DND-41 (cell line): ENCODE data around the gene ATF6.

Experiments used
- ATAC-seq: fragments of 200-7000 bp; cut with Tn5 transposase; 3 replicates; pipeline ENCODE4 v1.9.1; 2021; ENCODE audit warnings: low read depth; ENCODE audit not compliant: insufficient read depth
- DNase-seq: peaks from one replicate; pipeline ENCODE4 v3.0.0-alpha.2; 2020
- H2AFZ ChIP-seq: 2 replicates; pipeline ENCODE4 v1.6.0; 2012; ENCODE audit warnings: low read depth, low read length
- H3K27ac ChIP-seq: 2 replicates; pipeline ENCODE4 v1.5.1; 2012; ENCODE audit warnings: low read length, inconsistent platforms
- H3K27me3 ChIP-seq: fragments of 200-600 bp; sonication (generic); 2 replicates; pipeline ENCODE4 v1.6.0; 2012; ENCODE audit warnings: low read length, mild to moderate bottlenecking, inconsistent platforms; ENCODE audit not compliant: insufficient read depth, poor library complexity
- H3K36me3 ChIP-seq: 2 replicates; pipeline ENCODE4 v1.5.1; 2012; ENCODE audit warnings: low read length, inconsistent platforms; ENCODE audit not compliant: insufficient read depth
- H3K4me1 ChIP-seq: 2 replicates; pipeline ENCODE4 v1.5.1; 2012; ENCODE audit warnings: mild to moderate bottlenecking, low read length; ENCODE audit not compliant: insufficient read depth
- H3K4me2 ChIP-seq: 2 replicates; pipeline ENCODE4 v1.6.0; 2012; ENCODE audit warnings: mild to moderate bottlenecking, moderate library complexity, low read length, inconsistent platforms; ENCODE audit not compliant: insufficient read depth
- H3K4me3 ChIP-seq, 2 experiments: fragments of 200-600 bp in 1 of 2; shearing (Covaris generic) in 1 of 2; 2 replicates each; pipeline ENCODE4 v1.5.1; 2012 to 2016; ENCODE audit warnings: inconsistent platforms in 2 of 2, low read length in 2 of 2, mild to moderate bottlenecking in 2 of 2, low read depth in 1 of 2, moderate library complexity in 1 of 2
- H3K79me2 ChIP-seq: 2 replicates; pipeline ENCODE4 v1.6.0; 2012; ENCODE audit warnings: low read length, inconsistent platforms; ENCODE audit not compliant: insufficient read depth
- H3K9ac ChIP-seq: 2 replicates; pipeline ENCODE4 v1.6.0; 2012; ENCODE audit warnings: low read depth, mild to moderate bottlenecking, inconsistent platforms, low read length, moderate library complexity
- H3K9me3 ChIP-seq: 2 replicates; pipeline ENCODE4 v1.5.1; 2012; ENCODE audit warnings: low read length, moderate library complexity, mild to moderate bottlenecking, inconsistent platforms; ENCODE audit not compliant: insufficient read depth, severe bottlenecking
- H4K20me1 ChIP-seq: 2 replicates; pipeline ENCODE4 v1.6.0; 2012; ENCODE audit warnings: low read length; ENCODE audit not compliant: insufficient read depth
- EZH2 ChIP-seq: IDR thresholded peaks from 3 replicates; pipeline ENCODE4 v1.6.1; 2012; ENCODE audit warnings: borderline replicate concordance, low read depth, mild to moderate bottlenecking, moderate library complexity, low read length, inconsistent platforms; ENCODE audit not compliant: severe bottlenecking
- TF ChIP-seq, protein P1 (sequence below): IDR thresholded peaks from 2 replicates; pipeline ENCODE4 v1.5.1; 2012; ENCODE audit warnings: borderline replicate concordance, low read length, moderate library complexity, mild to moderate bottlenecking; ENCODE audit not compliant: poor library complexity, severe bottlenecking; ENCODE audit errors: extremely low read depth

ATF6 gene

DNA sequence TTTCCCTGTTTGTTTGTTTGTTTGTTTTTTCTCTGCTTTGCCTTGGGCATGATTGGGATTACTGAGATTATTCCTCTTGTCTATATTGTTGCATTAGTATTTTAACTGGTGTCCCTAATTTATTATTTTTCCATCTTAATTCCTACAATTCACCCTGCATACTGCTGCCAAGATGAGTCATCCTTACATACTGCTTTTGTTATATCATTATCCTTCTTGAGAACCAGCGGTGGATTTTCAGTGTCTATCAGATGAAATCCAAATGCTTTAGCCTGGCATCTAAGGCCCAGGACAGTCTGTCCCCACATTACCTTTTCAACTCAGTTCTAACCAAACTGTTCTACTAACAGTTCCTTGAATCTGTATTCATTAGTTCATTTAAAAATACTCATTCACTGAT lies 155.9 kb downstream of the ATF6 start:
- peaks cover 11% of the 10 kb centered on the region; the same call in 1 of the 2 replicates for H3K36me3 ChIP-seq
- H3K9ac ChIP-seq, result no peak overlapping the region
- H3K4me2 ChIP-seq, result no peak overlapping the region
- no peak overlapping the region for H3K27ac ChIP-seq
- H3K4me3 ChIP-seq, result no peak overlapping the region
- no peaks in the 10 kb centered on the region for H3K9me3 ChIP-seq
- no peaks in the 10 kb centered on the region for H3K27me3 ChIP-seq
- no peak overlapping the region for H2AFZ ChIP-seq
- DNase-seq (no peak), ATAC-seq (no peak)
- H3K4me1 ChIP-seq, result peaks cover 16% of the 10 kb centered on the region
- TF ChIP-seq EZH2, result no peak
- TF ChIP-seq, protein P1, sequence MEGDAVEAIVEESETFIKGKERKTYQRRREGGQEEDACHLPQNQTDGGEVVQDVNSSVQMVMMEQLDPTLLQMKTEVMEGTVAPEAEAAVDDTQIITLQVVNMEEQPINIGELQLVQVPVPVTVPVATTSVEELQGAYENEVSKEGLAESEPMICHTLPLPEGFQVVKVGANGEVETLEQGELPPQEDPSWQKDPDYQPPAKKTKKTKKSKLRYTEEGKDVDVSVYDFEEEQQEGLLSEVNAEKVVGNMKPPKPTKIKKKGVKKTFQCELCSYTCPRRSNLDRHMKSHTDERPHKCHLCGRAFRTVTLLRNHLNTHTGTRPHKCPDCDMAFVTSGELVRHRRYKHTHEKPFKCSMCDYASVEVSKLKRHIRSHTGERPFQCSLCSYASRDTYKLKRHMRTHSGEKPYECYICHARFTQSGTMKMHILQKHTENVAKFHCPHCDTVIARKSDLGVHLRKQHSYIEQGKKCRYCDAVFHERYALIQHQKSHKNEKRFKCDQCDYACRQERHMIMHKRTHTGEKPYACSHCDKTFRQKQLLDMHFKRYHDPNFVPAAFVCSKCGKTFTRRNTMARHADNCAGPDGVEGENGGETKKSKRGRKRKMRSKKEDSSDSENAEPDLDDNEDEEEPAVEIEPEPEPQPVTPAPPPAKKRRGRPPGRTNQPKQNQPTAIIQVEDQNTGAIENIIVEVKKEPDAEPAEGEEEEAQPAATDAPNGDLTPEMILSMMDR, result no peak
- H4K20me1 ChIP-seq, result no peaks in the 10 kb centered on the region
- H3K79me2 ChIP-seq, result no peaks in the 10 kb centered on the region

DNA sequence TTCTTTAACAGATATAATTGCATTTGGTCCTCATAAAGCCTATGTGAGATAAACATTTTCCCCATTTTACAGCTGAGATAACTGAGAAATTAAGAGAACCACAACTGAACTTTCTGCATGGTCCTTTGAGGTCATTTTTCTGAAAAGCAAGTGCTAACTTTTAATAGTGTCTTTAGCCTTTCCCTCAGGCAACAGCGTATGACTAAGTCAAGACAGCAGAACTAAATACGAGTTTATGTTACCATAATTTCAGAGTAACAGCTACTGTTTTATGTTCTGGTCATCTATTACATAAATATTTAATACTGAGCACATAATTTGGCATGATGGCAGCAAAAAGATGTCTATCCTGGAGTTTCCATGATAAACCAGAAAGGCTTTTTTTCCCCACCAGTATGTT lies 161.9 kb downstream of the ATF6 start:
- TF ChIP-seq, protein P1, result no peak
- TF ChIP-seq EZH2, result no peak
- no peaks in the 10 kb centered on the region for H3K27me3 ChIP-seq
- no peaks in the 10 kb centered on the region for H3K9me3 ChIP-seq
- ATAC-seq (no peak), DNase-seq (no peak)
- no peak overlapping the region for H3K4me2 ChIP-seq
- peaks cover 6% of the 10 kb centered on the region for H3K4me1 ChIP-seq
- H3K36me3 ChIP-seq, result peaks cover 9% of the 10 kb centered on the region; the same call in 1 of the 2 replicates
- H4K20me1 ChIP-seq, result no peaks in the 10 kb centered on the region
- H2AFZ ChIP-seq, result no peak overlapping the region
- H3K27ac ChIP-seq, result no peak overlapping the region
- no peak overlapping the region for H3K9ac ChIP-seq
- H3K4me3 ChIP-seq, result no peak overlapping the region
- H3K79me2 ChIP-seq, result no peaks in the 10 kb centered on the region

DNA sequence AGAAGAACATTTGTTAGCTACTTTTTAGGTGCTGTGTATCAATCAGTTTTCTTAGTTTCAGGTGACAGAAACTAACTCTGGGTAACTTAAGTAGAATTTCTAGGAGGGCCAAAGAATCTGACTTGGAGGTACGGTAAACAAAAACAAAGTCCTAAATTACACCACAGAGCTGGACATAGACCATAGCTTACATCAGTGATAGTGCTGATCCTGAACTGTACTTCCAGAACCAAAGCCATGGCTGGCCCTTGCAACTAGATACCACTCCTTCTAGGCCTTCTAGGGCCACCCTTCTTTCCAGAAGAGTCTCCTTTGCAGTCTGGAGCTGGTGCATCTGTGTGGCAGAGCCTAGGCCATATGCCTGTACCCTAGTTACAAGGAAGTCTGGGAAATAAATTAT lies 163.0 kb downstream of the ATF6 start:
- Histone ChIP-seq H2AFZ (no peak overlapping the region), H4K20me1 (no peaks in the 10 kb centered on the region), H3K36me3 (peaks cover 6% of the 10 kb centered on the region; the same call in 1 of the 2 replicates), H3K9me3 (no peaks in the 10 kb centered on the region), H3K79me2 (no peaks in the 10 kb centered on the region), H3K27ac (no peak overlapping the region), H3K27me3 (no peaks in the 10 kb centered on the region), H3K4me1 (peaks cover 17% of the 10 kb centered on the region), H3K4me3 (no peak overlapping the region), H3K9ac (no peak overlapping the region), H3K4me2 (no peak overlapping the region)
- ATAC-seq, result no peak
- DNase-seq, result no peak
- TF ChIP-seq, protein P1, result no peak
- no peak for TF ChIP-seq EZH2

DNA sequence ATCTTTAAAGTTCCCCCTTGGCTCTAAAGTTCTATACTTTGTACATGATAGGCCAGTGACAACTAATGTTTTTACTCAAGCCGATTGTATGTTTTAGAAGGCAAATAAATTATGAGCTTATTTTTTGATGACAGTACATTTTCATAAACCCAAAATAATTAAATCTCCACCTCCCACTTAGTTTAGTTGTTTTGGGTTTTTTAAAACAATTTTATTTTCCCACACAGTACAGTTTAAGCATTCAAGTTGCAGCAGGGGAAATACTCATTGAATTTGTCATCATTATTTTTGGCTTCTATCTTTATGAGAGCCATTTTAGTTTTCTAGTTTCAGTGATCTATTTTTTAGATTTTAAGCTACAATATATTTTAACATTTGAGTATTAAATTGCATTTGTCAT lies 163.9 kb downstream of the ATF6 start:
- H3K36me3 ChIP-seq, result peaks cover 6% of the 10 kb centered on the region; the same call in 1 of the 2 replicates
- H3K27me3 ChIP-seq, result no peaks in the 10 kb centered on the region
- H3K4me2 ChIP-seq, result no peak overlapping the region
- peaks cover 26% of the 10 kb centered on the region for H3K4me1 ChIP-seq
- no peaks in the 10 kb centered on the region for H4K20me1 ChIP-seq
- ATAC-seq (no peak), DNase-seq (no peak)
- H3K4me3 ChIP-seq, result no peak overlapping the region
- TF ChIP-seq, protein P1, result no peak
- no peak for TF ChIP-seq EZH2
- H2AFZ ChIP-seq, result no peak overlapping the region
- H3K27ac ChIP-seq, result no peak overlapping the region
- no peak overlapping the region for H3K9ac ChIP-seq
- no peaks in the 10 kb centered on the region for H3K9me3 ChIP-seq
- no peaks in the 10 kb centered on the region for H3K79me2 ChIP-seq
